WTC11 (cell line): ENCODE results near the gene CBLB.

Source experiments
- ATF1 ChIP-seq: sonication (generic); formaldehyde crosslinking; IDR thresholded peaks from 2 replicates; pipeline ENCODE4 v1.8.1; 2023; ENCODE audit warnings: mild to moderate bottlenecking, moderate library complexity, missing genetic modification reagents
- CREB1 ChIP-seq: sonication (generic); formaldehyde crosslinking; IDR thresholded peaks from 2 replicates; pipeline ENCODE4 v1.8.0; 2023; ENCODE audit warnings: mild to moderate bottlenecking, missing genetic modification reagents
- CTCF ChIP-seq: fragments of 200-600 bp; IDR thresholded peaks from 2 replicates; pipeline ENCODE4 v1.8.0; 2022; ENCODE audit warnings: antibody characterized with exemption
- ELF4 ChIP-seq: sonication (generic); formaldehyde crosslinking; IDR thresholded peaks from 2 replicates; pipeline ENCODE4 v1.8.1; 2022; ENCODE audit warnings: low read depth, mild to moderate bottlenecking, moderate library complexity, missing genetic modification reagents
- GABPB1 ChIP-seq: sonication (generic); formaldehyde crosslinking; IDR thresholded peaks from 2 replicates; pipeline ENCODE4 v1.8.1; 2023; ENCODE audit warnings: mild to moderate bottlenecking, missing genetic modification reagents
- JUN ChIP-seq: sonication (generic); formaldehyde crosslinking; IDR thresholded peaks from 2 replicates; pipeline ENCODE4 v1.8.0; 2023; ENCODE audit warnings: mild to moderate bottlenecking, missing genetic modification reagents
- MAX ChIP-seq: sonication (generic); formaldehyde crosslinking; IDR thresholded peaks from 2 replicates; pipeline ENCODE4 v1.8.0; 2022; ENCODE audit warnings: mild to moderate bottlenecking, missing genetic modification reagents
- PRDM15 ChIP-seq: sonication (generic); formaldehyde crosslinking; IDR thresholded peaks from 2 replicates; pipeline ENCODE4 v1.8.0; 2022; ENCODE audit warnings: missing genetic modification reagents
- SP1 ChIP-seq: sonication (generic); formaldehyde crosslinking; conservative IDR thresholded peaks from 2 replicates; pipeline ENCODE4 v1.8.1; 2022; ENCODE audit warnings: missing genetic modification reagents

GRCh38 chr3:105853801-105854432 lies 14.9 kb downstream of the CBLB start:
- no peak for TF ChIP-seq CTCF
- no peak for TF ChIP-seq CREB1 (CRISPR knock-in tag)
- no peak for TF ChIP-seq GABPB1 (CRISPR knock-in tag)
- TF ChIP-seq ATF1 (CRISPR knock-in tag): no peak
- no peak for TF ChIP-seq MAX (CRISPR knock-in tag)
- no peak for TF ChIP-seq JUN
- TF ChIP-seq ELF4: no peak
- TF ChIP-seq PRDM15 (CRISPR knock-in tag): no peak
- TF ChIP-seq SP1 (CRISPR knock-in tag): no peak
